B cell (primary cell): ENCODE measurements around the gene DAAM2. TPM values are rescaled to one million over a fixed set of nuclear protein-coding genes. Genes with fewer than 3 reads are reported as not detected.

Experiments
- ATAC-seq: fragments of 200-7000 bp; cut with Tn5 transposase; one replicate; pipeline ENCODE4 v1.10.0; 2021; ENCODE audit warnings: low read depth, mild to moderate bottlenecking, moderate number of reproducible peaks, moderate library complexity
- CTCF ChIA-PET: fragments of 350-600 bp; sonication (Branson Sonifier 250); formaldehyde crosslinking; loops from one replicate; lab custom pipeline; 2021; ENCODE audit warnings: antibody characterized with exemption, inconsistent platforms; lab: Charles Lee
- POLR2A ChIA-PET: fragments of 350-600 bp; sonication (Branson Sonifier 250); formaldehyde crosslinking; loops from one replicate; lab custom pipeline; 2021; ENCODE audit warnings: antibody characterized with exemption; lab: Charles Lee
- DNase-seq: peaks from one replicate; pipeline ENCODE4 v3.0.0; 2013
- H2AFZ ChIP-seq: 2 replicates; pipeline ENCODE4 v1.6.1; 2012; ENCODE audit warnings: mild to moderate bottlenecking, low read depth, low read length; ENCODE audit not compliant: insufficient read depth, poor library complexity, severe bottlenecking
- H3K27ac ChIP-seq, 2 donors: 1 replicate in 1 of 2; 2 replicates in 1 of 2; pipeline ENCODE4 v1.5.1; 2012 to 2013; ENCODE audit warnings: low read length in 2 of 2, mild to moderate bottlenecking in 2 of 2, moderate library complexity in 1 of 2
- H3K27me3 ChIP-seq, 4 experiments: fragments of 200-600 bp in 1 of 4; sonication (generic) in 1 of 4; replicated peaks in 1 of 4; 1 replicate in 2 of 4; 2 replicates in 2 of 4; pipeline versions ENCODE4 v1.6.1 to v1.7.0; 2013 to 2016; ENCODE audit warnings: low read length in 3 of 4, mild to moderate bottlenecking in 2 of 4, mixed read lengths in 1 of 4, moderate library complexity in 1 of 4; ENCODE audit not compliant: insufficient read depth in 4 of 4, control insufficient read depth in 3 of 4; ENCODE audit errors: control extremely low read depth in 1 of 4
- H3K36me3 ChIP-seq, 2 experiments: replicated peaks in 1 of 2; 1 replicate in 1 of 2; 2 replicates in 1 of 2; pipeline versions ENCODE4 v1.6.1 to v1.7.1; 2013; ENCODE audit warnings: low read length in 1 of 2; ENCODE audit not compliant: insufficient read depth in 2 of 2, control insufficient read depth in 1 of 2; ENCODE audit errors: control extremely low read depth in 1 of 2, extremely low read depth in 1 of 2
- H3K4me1 ChIP-seq, 2 donors: fragments of 200-600 bp in 1 of 2; sonication (generic) in 1 of 2; 1 replicate in 1 of 2; 2 replicates in 1 of 2; pipeline versions ENCODE4 v1.5.1 to v1.6.1; 2013 to 2017; ENCODE audit warnings: low read length in 2 of 2; ENCODE audit not compliant: control insufficient read depth in 2 of 2, insufficient read depth in 2 of 2
- H3K4me2 ChIP-seq: replicated peaks from 2 replicates; pipeline ENCODE3; 2012; ENCODE audit warnings: mild to moderate bottlenecking, low read depth, low read length; ENCODE audit not compliant: poor library complexity, severe bottlenecking
- H3K4me3 ChIP-seq, 5 experiments: fragments of 200-600 bp in 1 of 5; sonication (generic) in 1 of 5; 1 replicate in 3 of 5; 2 replicates in 2 of 5; pipeline versions ENCODE4 v1.5.1 to v1.7.0; 2011 to 2016; ENCODE audit warnings: low read length in 4 of 5, mild to moderate bottlenecking in 4 of 5, low read depth in 2 of 5, control low read depth in 1 of 5, moderate library complexity in 1 of 5; ENCODE audit not compliant: insufficient read depth in 1 of 5; ENCODE audit errors: control extremely low read depth in 1 of 5, extremely low read depth in 1 of 5
- H3K79me2 ChIP-seq: fragments of 200-600 bp; sonication (generic); one replicate; pipeline ENCODE4 v1.6.0; 2016; ENCODE audit warnings: low read length; ENCODE audit not compliant: control insufficient read depth, insufficient read depth
- H3K9ac ChIP-seq: fragments of 200-600 bp; sonication (generic); 2 replicates; pipeline ENCODE4 v1.6.1; 2017; ENCODE audit warnings: mild to moderate bottlenecking, low read length, moderate library complexity
- H3K9me3 ChIP-seq, 3 donors: one replicate each; pipeline versions ENCODE4 v1.6.1 to v1.7.1; 2013; ENCODE audit warnings: low read length in 2 of 3; ENCODE audit not compliant: control insufficient read depth in 2 of 3, insufficient read depth in 1 of 3; ENCODE audit errors: control extremely low read depth in 1 of 3
- H4K20me1 ChIP-seq: 2 replicates; pipeline ENCODE4 v1.6.0; 2012; ENCODE audit warnings: mild to moderate bottlenecking, low read length; ENCODE audit not compliant: insufficient read depth, control insufficient read depth, poor library complexity, severe bottlenecking
- H3K27ac Mint-ChIP-seq: one replicate; pipeline ENCODE4 v1.8.0; 2021; ENCODE audit warnings: mixed read lengths
- H3K27me3 Mint-ChIP-seq: one replicate; pipeline ENCODE4 v1.8.0; 2021; ENCODE audit warnings: mixed read lengths
- H3K4me1 Mint-ChIP-seq: one replicate; pipeline ENCODE4 v1.8.0; 2021; ENCODE audit warnings: mixed read lengths
- H3K4me3 Mint-ChIP-seq: one replicate; pipeline ENCODE4 v1.8.0; 2021; ENCODE audit warnings: mixed read lengths
- H3K9me3 Mint-ChIP-seq: one replicate; pipeline ENCODE4 v1.8.0; 2022; ENCODE audit warnings: mixed read lengths; ENCODE audit not compliant: insufficient read depth
- EZH2 ChIP-seq: IDR thresholded peaks from 2 replicates; pipeline ENCODE4 v1.6.1; 2012; ENCODE audit warnings: borderline replicate concordance, low read depth, mild to moderate bottlenecking, moderate library complexity, low read length; ENCODE audit not compliant: insufficient read depth, poor library complexity, severe bottlenecking
- WGBS: methylation state at CpG from one replicate; pipeline ENCODE4 v1.1.5; 2013; ENCODE audit warnings: missing lambda C conversion rate; ENCODE audit not compliant: insufficient coverage; 5-methylcytosine and 5-hydroxymethylcytosine counted together
- intact Hi-C: fragments of 100-400 bp; cut with micrococcal nuclease; formaldehyde crosslinking; loops from one replicate; pipeline ENCODE4 v1.10.0; 2022
- polyA plus RNA-seq: library from polyadenylated mRNA; depleted of rRNA; stranded (reverse); fragments of >200 nt; gene quantifications from 2 replicates; pipeline ENCODE4 v1.2.3, GENCODE V29; 2012
- total RNA-seq, 2 donors: library from RNA; stranded (reverse); fragments of 120-200 nt in 1 of 2; gene quantifications; 1 replicate in 1 of 2; 2 replicates in 1 of 2; pipeline versions ENCODE4 v1.2.3 to v1.2.4, GENCODE V29; 2013 to 2022
- TF ChIP-seq, protein P1 (sequence below): fragments of 200-600 bp; IDR thresholded peaks from one replicate; pipeline ENCODE4 v1.8.0; 2022; ENCODE audit warnings: antibody characterized with exemption, mild to moderate bottlenecking

DAAM2 gene
- total and polyA plus RNA-seq, 2 donors (not counting 1 experiment from before 2014, with no cell fraction given) = not detected

DNA sequence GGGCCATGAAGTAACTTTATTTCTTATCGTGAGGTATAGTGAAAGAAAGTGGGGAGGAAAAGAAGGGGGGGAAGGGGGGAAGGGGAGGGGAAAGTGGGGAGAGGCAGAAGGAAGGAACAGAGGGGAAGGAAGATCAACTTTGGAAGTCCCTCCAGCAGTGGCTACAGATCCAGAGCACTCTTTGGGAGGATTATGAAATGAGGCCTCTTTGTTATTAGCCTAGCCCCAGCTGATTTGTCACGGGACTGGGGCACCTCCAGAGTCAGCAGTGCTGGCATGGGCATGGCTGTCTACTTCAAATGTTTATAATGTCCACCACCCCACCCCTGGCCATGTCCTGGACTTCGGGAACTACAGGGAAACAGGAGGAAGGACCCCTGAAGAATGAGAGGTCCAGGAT is 134.5 kb downstream of the DAAM2 start:
- no peaks in the 10 kb centered on the region for H4K20me1 ChIP-seq
- no peak overlapping the region for H3K27ac ChIP-seq
- H3K9ac ChIP-seq = no peak overlapping the region
- no peak for DNase-seq
- Mint-ChIP-seq H3K27ac (no peak overlapping the region), H3K4me3 (no peak overlapping the region), H3K9me3 (no peaks in the 10 kb centered on the region), H3K27me3 (peaks cover 4% of the 10 kb centered on the region), H3K4me1 (no peaks in the 10 kb centered on the region)
- H3K4me1 ChIP-seq = no peaks in the 10 kb centered on the region
- H3K36me3 ChIP-seq = no peaks in the 10 kb centered on the region
- no peak overlapping the region for H3K4me3 ChIP-seq
- WGBS = 75% methylated on average over 2 of the region's 3 CpGs
- peaks cover 0 to 19% (median 0%) of the 10 kb centered on the region in 3 donors for H3K9me3 ChIP-seq
- CTCF ChIA-PET = no interaction called here
- ATAC-seq = no peak
- H3K4me2 ChIP-seq = no peak overlapping the region
- no peak for TF ChIP-seq EZH2
- TF ChIP-seq, protein P1, sequence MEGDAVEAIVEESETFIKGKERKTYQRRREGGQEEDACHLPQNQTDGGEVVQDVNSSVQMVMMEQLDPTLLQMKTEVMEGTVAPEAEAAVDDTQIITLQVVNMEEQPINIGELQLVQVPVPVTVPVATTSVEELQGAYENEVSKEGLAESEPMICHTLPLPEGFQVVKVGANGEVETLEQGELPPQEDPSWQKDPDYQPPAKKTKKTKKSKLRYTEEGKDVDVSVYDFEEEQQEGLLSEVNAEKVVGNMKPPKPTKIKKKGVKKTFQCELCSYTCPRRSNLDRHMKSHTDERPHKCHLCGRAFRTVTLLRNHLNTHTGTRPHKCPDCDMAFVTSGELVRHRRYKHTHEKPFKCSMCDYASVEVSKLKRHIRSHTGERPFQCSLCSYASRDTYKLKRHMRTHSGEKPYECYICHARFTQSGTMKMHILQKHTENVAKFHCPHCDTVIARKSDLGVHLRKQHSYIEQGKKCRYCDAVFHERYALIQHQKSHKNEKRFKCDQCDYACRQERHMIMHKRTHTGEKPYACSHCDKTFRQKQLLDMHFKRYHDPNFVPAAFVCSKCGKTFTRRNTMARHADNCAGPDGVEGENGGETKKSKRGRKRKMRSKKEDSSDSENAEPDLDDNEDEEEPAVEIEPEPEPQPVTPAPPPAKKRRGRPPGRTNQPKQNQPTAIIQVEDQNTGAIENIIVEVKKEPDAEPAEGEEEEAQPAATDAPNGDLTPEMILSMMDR = no peak
- no peaks in the 10 kb centered on the region for H3K79me2 ChIP-seq
- H2AFZ ChIP-seq = no peak overlapping the region
- intact Hi-C loops = no loop called here
- POLR2A ChIA-PET = no interaction called here
- H3K27me3 ChIP-seq = no peaks in the 10 kb centered on the region

GRCh38 chr6:39927159-39927558 is 135.0 kb downstream of the DAAM2 start:
- H3K36me3 ChIP-seq = no peaks in the 10 kb centered on the region
- Mint-ChIP-seq H3K27me3 (peaks cover 8% of the 10 kb centered on the region), H3K27ac (no peak overlapping the region), H3K4me3 (no peak overlapping the region), H3K4me1 (no peaks in the 10 kb centered on the region), H3K9me3 (no peaks in the 10 kb centered on the region)
- no peaks in the 10 kb centered on the region for H3K4me1 ChIP-seq
- H3K27me3 ChIP-seq = no peaks in the 10 kb centered on the region
- ATAC-seq (no peak), DNase-seq (no peak)
- intact Hi-C loops = no loop called here
- no peak overlapping the region for H3K27ac ChIP-seq
- TF ChIP-seq EZH2 = no peak
- TF ChIP-seq, protein P1 = no peak
- H4K20me1 ChIP-seq = no peaks in the 10 kb centered on the region
- no peaks in the 10 kb centered on the region for H3K79me2 ChIP-seq
- no peak overlapping the region for H3K4me3 ChIP-seq
- H3K9me3 ChIP-seq = peaks cover 0 to 21% (median 0%) of the 10 kb centered on the region in 3 donors
- H3K4me2 ChIP-seq = no peak overlapping the region
- H3K9ac ChIP-seq = no peak overlapping the region
- ChIA-PET CTCF (no interaction called here), POLR2A (no interaction called here)
- WGBS = 96% methylated on average over 9 of the region's 11 CpGs
- no peak overlapping the region for H2AFZ ChIP-seq
